WTC11 (cell line): Measurements from ENCODE around the gene HYCC2. TPM values are rescaled to one million over a fixed set of nuclear protein-coding genes. Genes with fewer than 3 reads are reported as not detected.

Source experiments
- ATAC-seq: fragments of 200-7000 bp; cut with Tn5 transposase; 2 replicates; pipeline ENCODE4 v1.10.0; 2021; ENCODE audit warnings: mild to moderate bottlenecking, moderate library complexity
- CTCF ChIA-PET: fragments of 300-600 bp; sonication (Branson Sonifier 250); formaldehyde crosslinking; loops from one replicate; lab custom pipeline; 2021; ENCODE audit warnings: antibody characterized with exemption; lab: Charles Lee
- POLR2A ChIA-PET: fragments of 350-600 bp; sonication (Branson Sonifier 250); formaldehyde crosslinking; loops from one replicate; lab custom pipeline; 2021; ENCODE audit warnings: antibody characterized with exemption; lab: Charles Lee
- DNase-seq: peaks from one replicate; pipeline ENCODE4 v3.0.0; 2021; ENCODE audit warnings: low spot score
- H3K27ac Mint-ChIP-seq: 2 replicates; pipeline ENCODE4 v1.8.0; 2021; ENCODE audit warnings: mixed read lengths
- H3K27me3 Mint-ChIP-seq: 2 replicates; pipeline ENCODE4 v1.8.0; 2021; ENCODE audit warnings: low read depth, mild to moderate bottlenecking, moderate library complexity, mixed read lengths
- H3K36me3 Mint-ChIP-seq: 2 replicates; pipeline ENCODE4 v1.8.0; 2021; ENCODE audit warnings: mixed read lengths
- H3K4me1 Mint-ChIP-seq: 2 replicates; pipeline ENCODE4 v1.8.0; 2022; ENCODE audit warnings: mixed read lengths
- H3K4me3 Mint-ChIP-seq: 2 replicates; pipeline ENCODE4 v1.8.0; 2021; ENCODE audit warnings: mild to moderate bottlenecking, moderate library complexity, mixed read lengths
- H3K9me3 Mint-ChIP-seq: 2 replicates; pipeline ENCODE4 v1.8.0; 2021; ENCODE audit warnings: mixed read lengths
- ATF1 ChIP-seq: sonication (generic); formaldehyde crosslinking; IDR thresholded peaks from 2 replicates; pipeline ENCODE4 v1.8.1; 2023; ENCODE audit warnings: mild to moderate bottlenecking, moderate library complexity, missing genetic modification reagents
- ATF2 ChIP-seq: sonication (generic); formaldehyde crosslinking; IDR thresholded peaks from 2 replicates; pipeline ENCODE4 v1.8.1; 2022; ENCODE audit warnings: low read depth, missing genetic modification reagents, borderline replicate concordance
- ATF3 ChIP-seq: sonication (generic); formaldehyde crosslinking; conservative IDR thresholded peaks from 2 replicates; pipeline ENCODE4 v1.8.1; 2022; ENCODE audit warnings: mild to moderate bottlenecking, missing genetic modification reagents
- CREB1 ChIP-seq: sonication (generic); formaldehyde crosslinking; IDR thresholded peaks from 2 replicates; pipeline ENCODE4 v1.8.0; 2023; ENCODE audit warnings: mild to moderate bottlenecking, missing genetic modification reagents
- E2F4 ChIP-seq: sonication (generic); formaldehyde crosslinking; IDR thresholded peaks from 2 replicates; pipeline ENCODE4 v1.8.1; 2022; ENCODE audit warnings: low read depth, mild to moderate bottlenecking, moderate library complexity, missing genetic modification reagents, borderline replicate concordance
- GRHL2 ChIP-seq: fragments of 250-450 bp; sonication (Bioruptor Pico); IDR thresholded peaks from 2 replicates; pipeline ENCODE4 v1.8.0; 2022; ENCODE audit warnings: mild to moderate bottlenecking, moderate library complexity; ENCODE audit not compliant: insufficient replicate concordance, severe bottlenecking
- HMGA2 ChIP-seq: fragments of 250-450 bp; sonication (Bioruptor Pico); IDR thresholded peaks from 2 replicates; pipeline ENCODE4 v1.4.0; 2021; ENCODE audit warnings: mild to moderate bottlenecking, moderate library complexity
- JAZF1 ChIP-seq: fragments of 250-450 bp; sonication (Bioruptor Pico); IDR thresholded peaks from 2 replicates; pipeline ENCODE4 v1.9.0; 2021; ENCODE audit warnings: moderate library complexity, mild to moderate bottlenecking, inconsistent platforms
- MAX ChIP-seq: sonication (generic); formaldehyde crosslinking; IDR thresholded peaks from 2 replicates; pipeline ENCODE4 v1.8.0; 2022; ENCODE audit warnings: mild to moderate bottlenecking, missing genetic modification reagents
- MYBL2 ChIP-seq: sonication (generic); formaldehyde crosslinking; IDR thresholded peaks from 2 replicates; pipeline ENCODE4 v1.8.1; 2023; ENCODE audit warnings: mild to moderate bottlenecking, moderate library complexity, missing genetic modification reagents
- NR2C2 ChIP-seq: sonication (generic); formaldehyde crosslinking; IDR thresholded peaks from 2 replicates; pipeline ENCODE4 v1.8.0; 2022; ENCODE audit warnings: mild to moderate bottlenecking, missing genetic modification reagents
- NR3C1 ChIP-seq: sonication (generic); formaldehyde crosslinking; conservative IDR thresholded peaks from 2 replicates; pipeline ENCODE4 v1.8.1; 2023; ENCODE audit warnings: low read depth, mild to moderate bottlenecking, missing genetic modification reagents
- SMAD3 ChIP-seq: sonication (generic); formaldehyde crosslinking; IDR thresholded peaks from 2 replicates; pipeline ENCODE4 v1.8.0; 2022; ENCODE audit warnings: missing genetic modification reagents, mild to moderate bottlenecking, borderline replicate concordance
- SMAD4 ChIP-seq: sonication (generic); formaldehyde crosslinking; IDR thresholded peaks from 2 replicates; pipeline ENCODE4 v1.8.0; 2022; ENCODE audit warnings: mild to moderate bottlenecking, missing genetic modification reagents
- STAT6 ChIP-seq: sonication (generic); formaldehyde crosslinking; conservative IDR thresholded peaks from 2 replicates; pipeline ENCODE4 v1.8.1; 2023; ENCODE audit warnings: mild to moderate bottlenecking, low read depth, missing genetic modification reagents, moderate library complexity
- USF1 ChIP-seq: sonication (generic); formaldehyde crosslinking; IDR thresholded peaks from 2 replicates; pipeline ENCODE4 v1.8.0; 2022; ENCODE audit warnings: mild to moderate bottlenecking, missing genetic modification reagents
- ZNF121 ChIP-seq: sonication (generic); formaldehyde crosslinking; IDR thresholded peaks from 2 replicates; pipeline ENCODE4 v1.8.0; 2023; ENCODE audit warnings: missing genetic modification reagents
- ZNF396 ChIP-seq: fragments of 250-450 bp; sonication (Bioruptor Pico); IDR thresholded peaks from 2 replicates; pipeline ENCODE4 v1.8.0; 2021; ENCODE audit warnings: mild to moderate bottlenecking, moderate library complexity, borderline replicate concordance
- ZNF416 ChIP-seq: fragments of 250-450 bp; sonication (Bioruptor Pico); IDR thresholded peaks from 2 replicates; pipeline ENCODE4 v1.9.0; 2021; ENCODE audit warnings: mild to moderate bottlenecking, inconsistent platforms
- ZNF423 ChIP-seq: fragments of 250-450 bp; sonication (Bioruptor Pico); IDR thresholded peaks from 2 replicates; pipeline ENCODE4 v2.1.2; 2022; ENCODE audit warnings: mild to moderate bottlenecking, moderate library complexity
- total RNA-seq: library from RNA; stranded (reverse); gene quantifications from 3 replicates; pipeline ENCODE4 v1.2.3, GENCODE V29; 2021

Gene HYCC2
- total RNA-seq, 1 experiment from 2014 or later, result 10.4 TPM

GRCh38 chr2:201105759-201106158, 34.3 kb upstream of the HYCC2 start:
- Mint-ChIP-seq H3K27me3 (no peaks in the 10 kb centered on the region), H3K4me1 (no peaks in the 10 kb centered on the region; the same call in 1 of the 2 replicates), H3K27ac (no peak overlapping the region), H3K36me3 (no peaks in the 10 kb centered on the region), H3K9me3 (no peaks in the 10 kb centered on the region), H3K4me3 (no peak overlapping the region)
- no peak for ATAC-seq
- TF ChIP-seq HMGA2, result no peak
- no peak for DNase-seq
- POLR2A ChIA-PET, result no interaction called here
- CTCF ChIA-PET, result no interaction called here

GRCh38 chr2:201100497-201100896, 29.0 kb upstream of the HYCC2 start:
- no peak for TF ChIP-seq SMAD3 (CRISPR knock-in tag)
- TF ChIP-seq, all 79 proteins: peak for 0
- Mint-ChIP-seq H3K27me3 (no peaks in the 10 kb centered on the region; the same call in 1 of the 2 replicates), H3K27ac (no peak overlapping the region), H3K4me1 (no peaks in the 10 kb centered on the region), H3K36me3 (no peaks in the 10 kb centered on the region), H3K9me3 (no peaks in the 10 kb centered on the region), H3K4me3 (no peak overlapping the region)
- no peak for ATAC-seq
- ChIA-PET CTCF (interaction anchor here (1.0 kb wide), 1 partner anchor 77 kb away, joined by 5 read pairs; no protein-coding TSS in a partner anchor), POLR2A (interaction anchor here (0.6 kb wide), 1 partner anchor 54 kb away, joined by 5 read pairs; no protein-coding TSS in a partner anchor)
- DNase-seq, result no peak

GRCh38 chr2:201093573-201093972, 22.1 kb upstream of the HYCC2 start:
- TF ChIP-seq ATF1 (CRISPR knock-in tag) (no peak), ATF3 (CRISPR knock-in tag) (no peak), MYBL2 (no peak)
- ATAC-seq, result no peak
- Mint-ChIP-seq H3K27me3 (no peaks in the 10 kb centered on the region; the same call in 1 of the 2 replicates), H3K4me3 (no peak overlapping the region), H3K27ac (no peak overlapping the region), H3K36me3 (no peaks in the 10 kb centered on the region), H3K4me1 (no peaks in the 10 kb centered on the region), H3K9me3 (no peaks in the 10 kb centered on the region)
- DNase-seq, result no peak
- ChIA-PET POLR2A (no interaction called here), CTCF (no interaction called here)

GRCh38 chr2:201090574-201090973, 19.1 kb upstream of the HYCC2 start:
- CTCF ChIA-PET, result no interaction called here
- Mint-ChIP-seq H3K4me1 (no peaks in the 10 kb centered on the region), H3K36me3 (peaks cover 11% of the 10 kb centered on the region; the same call in 1 of the 2 replicates)
- DNase-seq, result no peak
- TF ChIP-seq E2F4 (CRISPR knock-in tag) (no peak), MAX (CRISPR knock-in tag) (no peak), JAZF1 (CRISPR knock-in tag) (no peak), ATF2 (CRISPR knock-in tag) (no peak), ZNF121 (CRISPR knock-in tag) (no peak), NR3C1 (no peak), ATF1 (CRISPR knock-in tag) (no peak), GRHL2 (CRISPR knock-in tag) (no peak), ZNF416 (CRISPR knock-in tag) (no peak), USF1 (CRISPR knock-in tag) (no peak), ZNF423 (no peak), CREB1 (CRISPR knock-in tag) (no peak), HMGA2 (no peak), ZNF396 (CRISPR knock-in tag) (no peak), NR2C2 (CRISPR knock-in tag) (no peak), SMAD4 (CRISPR knock-in tag) (no peak), MYBL2 (no peak), STAT6 (CRISPR knock-in tag) (no peak)
- TF ChIP-seq, all 79 proteins: peak for 0
- POLR2A ChIA-PET, result no interaction called here
- Mint-ChIP-seq H3K4me3 (no peak overlapping the region), H3K9me3 (no peaks in the 10 kb centered on the region), H3K27me3 (no peaks in the 10 kb centered on the region; the same call in 1 of the 2 replicates), H3K27ac (no peak overlapping the region)
- ATAC-seq, result no peak
